Measurements from ENCODE around the gene PARD3.

PARD3 gene

DNA sequence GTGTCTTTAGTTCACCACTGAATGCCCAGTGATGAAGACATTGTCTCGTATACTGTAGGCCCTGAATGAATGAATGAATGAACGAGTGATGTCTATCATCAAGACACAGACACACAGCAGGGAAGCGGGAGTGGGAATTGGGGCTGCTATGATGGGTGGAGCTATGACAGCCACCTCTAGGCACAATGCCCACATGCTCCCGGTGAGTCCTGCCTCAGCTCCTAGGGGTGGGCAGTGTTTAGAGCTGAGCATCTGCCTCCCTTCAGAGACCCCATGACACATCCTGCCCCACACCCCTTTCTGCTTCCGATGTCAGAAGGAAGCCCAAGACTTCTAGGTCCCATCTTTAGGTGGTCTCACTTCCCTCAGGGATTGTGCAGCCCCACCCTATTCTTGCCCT lies 714.1 kb downstream of the PARD3 start:
- no peak overlapping the region for H3K27ac ChIP-seq
- TF ChIP-seq, protein P1, sequence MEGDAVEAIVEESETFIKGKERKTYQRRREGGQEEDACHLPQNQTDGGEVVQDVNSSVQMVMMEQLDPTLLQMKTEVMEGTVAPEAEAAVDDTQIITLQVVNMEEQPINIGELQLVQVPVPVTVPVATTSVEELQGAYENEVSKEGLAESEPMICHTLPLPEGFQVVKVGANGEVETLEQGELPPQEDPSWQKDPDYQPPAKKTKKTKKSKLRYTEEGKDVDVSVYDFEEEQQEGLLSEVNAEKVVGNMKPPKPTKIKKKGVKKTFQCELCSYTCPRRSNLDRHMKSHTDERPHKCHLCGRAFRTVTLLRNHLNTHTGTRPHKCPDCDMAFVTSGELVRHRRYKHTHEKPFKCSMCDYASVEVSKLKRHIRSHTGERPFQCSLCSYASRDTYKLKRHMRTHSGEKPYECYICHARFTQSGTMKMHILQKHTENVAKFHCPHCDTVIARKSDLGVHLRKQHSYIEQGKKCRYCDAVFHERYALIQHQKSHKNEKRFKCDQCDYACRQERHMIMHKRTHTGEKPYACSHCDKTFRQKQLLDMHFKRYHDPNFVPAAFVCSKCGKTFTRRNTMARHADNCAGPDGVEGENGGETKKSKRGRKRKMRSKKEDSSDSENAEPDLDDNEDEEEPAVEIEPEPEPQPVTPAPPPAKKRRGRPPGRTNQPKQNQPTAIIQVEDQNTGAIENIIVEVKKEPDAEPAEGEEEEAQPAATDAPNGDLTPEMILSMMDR (conservative IDR thresholded peaks at IDR 0.05; ENCODE audit: low read depth): no peak
- ChIA-PET CTCF (no interaction called here), POLR2A (ENCODE audit: low non-redundant PET) (no interaction called here)
- DNase-seq (ENCODE audit: low spot score): no peak

GRCh38 chr10:34098821-34099567 lies 716.1 kb downstream of the PARD3 start:
- H3K27ac ChIP-seq: no peak overlapping the region
- CTCF ChIA-PET: no interaction called here
- no peak for DNase-seq (ENCODE audit: low spot score)
- TF ChIP-seq, protein P1 (conservative IDR thresholded peaks at IDR 0.05; ENCODE audit: low read depth): no peak
- POLR2A ChIA-PET (ENCODE audit: low non-redundant PET): interaction anchor here (0.5 kb wide), 1 partner anchor 887 kb away, joined by 3 read pairs; no protein-coding TSS in a partner anchor

DNA sequence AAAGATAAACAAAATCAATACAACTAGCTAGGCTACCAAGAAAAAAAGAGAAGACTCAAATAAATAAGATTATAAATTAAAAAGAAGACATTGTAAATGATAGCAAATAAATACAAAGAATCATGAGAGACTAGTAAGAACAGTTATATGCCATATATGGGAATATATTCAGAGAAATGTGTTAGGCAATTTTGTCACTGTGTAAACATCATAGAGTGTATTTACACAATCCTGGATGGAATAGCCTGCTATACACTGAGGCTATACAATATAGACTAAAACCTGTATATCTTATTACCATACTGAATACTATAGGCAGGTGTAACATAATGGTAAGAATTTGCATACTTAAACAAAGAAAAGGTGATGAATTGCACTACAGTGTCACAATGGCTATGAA lies 717.4 kb downstream of the PARD3 start:
- H3K27ac ChIP-seq: no peak overlapping the region
- DNase-seq (ENCODE audit: low spot score): no peak
- ChIA-PET CTCF (no interaction called here), POLR2A (ENCODE audit: low non-redundant PET) (no interaction called here)
- TF ChIP-seq, protein P1 (conservative IDR thresholded peaks at IDR 0.05; ENCODE audit: low read depth): no peak

GRCh38 chr10:34094961-34095360 lies 720.1 kb downstream of the PARD3 start:
- ChIA-PET POLR2A (ENCODE audit: low non-redundant PET) (no interaction called here), CTCF (no interaction called here)
- TF ChIP-seq, protein P1 (conservative IDR thresholded peaks at IDR 0.05; ENCODE audit: low read depth): no peak
- DNase-seq (ENCODE audit: low spot score): no peak
- no peak overlapping the region for H3K27ac ChIP-seq

GRCh38 chr10:34094146-34094696 lies 720.9 kb downstream of the PARD3 start:
- TF ChIP-seq, protein P1 (conservative IDR thresholded peaks at IDR 0.05; ENCODE audit: low read depth): no peak
- ChIA-PET POLR2A (ENCODE audit: low non-redundant PET) (no interaction called here), CTCF (interaction anchor here (0.7 kb wide), 1 partner anchor 496 kb away, joined by 4 read pairs; no protein-coding TSS in a partner anchor)
- H3K27ac ChIP-seq: no peak overlapping the region
- no peak for DNase-seq (ENCODE audit: low spot score)

DNA sequence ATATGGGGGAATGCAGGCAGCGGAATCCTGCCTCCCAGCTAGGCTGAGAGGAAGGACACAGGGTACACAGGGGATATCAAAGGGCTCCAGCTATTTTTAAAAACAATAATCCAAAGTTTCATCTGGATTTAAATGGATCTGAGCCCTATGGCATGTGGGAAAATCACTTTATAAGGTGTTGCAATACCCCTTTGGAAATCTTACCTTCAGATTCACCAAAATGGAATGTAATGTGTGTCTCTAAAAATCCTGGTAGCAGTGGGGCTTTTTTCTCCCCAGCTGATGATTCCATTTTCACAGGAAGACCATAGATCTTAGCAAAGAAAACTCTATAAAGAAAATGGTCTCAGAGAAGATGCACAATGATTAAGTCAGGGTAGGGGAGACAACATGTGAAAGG lies 722.2 kb downstream of the PARD3 start:
- TF ChIP-seq, protein P1 (conservative IDR thresholded peaks at IDR 0.05; ENCODE audit: low read depth): no peak
- CTCF ChIA-PET: interaction anchor here (0.5 kb wide), 1 partner anchor 17 kb away, joined by 7 read pairs; no protein-coding TSS in a partner anchor
- DNase-seq (ENCODE audit: low spot score): peak; percentile 20
- H3K27ac ChIP-seq: no peak overlapping the region
- POLR2A ChIA-PET (ENCODE audit: low non-redundant PET): no interaction called here

Data from RWPE1 (cell line).